ENCODE measurements around the gene C1QTNF8.

DNA sequence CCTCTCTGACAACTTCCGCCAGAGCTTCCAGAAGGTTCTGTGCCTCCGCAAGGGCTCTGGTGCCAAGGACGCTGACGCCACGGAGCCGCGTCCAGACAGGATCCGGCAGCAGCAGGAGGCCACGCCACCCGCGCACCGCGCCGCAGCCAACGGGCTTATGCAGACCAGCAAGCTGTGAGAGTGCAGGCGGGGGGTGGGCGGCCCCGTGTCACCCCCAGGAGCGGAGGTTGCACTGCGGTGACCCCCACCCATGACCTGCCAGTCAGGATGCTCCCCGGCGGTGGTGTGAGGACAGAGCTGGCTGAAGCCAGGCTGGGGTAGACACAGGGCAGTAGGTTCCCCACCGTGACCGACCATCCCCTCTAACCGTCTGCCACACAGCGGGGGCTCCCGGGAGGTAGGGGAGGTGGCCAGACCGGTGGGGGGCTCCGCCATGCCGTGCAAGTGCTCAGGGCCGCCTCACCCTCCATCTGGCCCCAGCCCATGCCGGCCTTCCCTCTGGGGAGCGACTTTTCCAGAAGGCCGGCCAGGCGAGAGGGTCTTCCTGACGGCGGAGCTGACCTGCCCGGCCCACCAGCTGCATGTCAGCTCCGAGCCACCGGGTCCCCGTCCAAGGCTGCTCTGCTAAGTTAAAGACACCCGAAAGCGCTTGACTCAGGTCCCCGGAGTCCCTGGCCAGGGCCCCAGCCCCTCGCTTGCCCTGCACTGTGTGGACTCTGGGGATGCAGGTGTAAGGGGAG, 16.1 kb downstream of the C1QTNF8 start:
- TF ChIP-seq, protein P1, sequence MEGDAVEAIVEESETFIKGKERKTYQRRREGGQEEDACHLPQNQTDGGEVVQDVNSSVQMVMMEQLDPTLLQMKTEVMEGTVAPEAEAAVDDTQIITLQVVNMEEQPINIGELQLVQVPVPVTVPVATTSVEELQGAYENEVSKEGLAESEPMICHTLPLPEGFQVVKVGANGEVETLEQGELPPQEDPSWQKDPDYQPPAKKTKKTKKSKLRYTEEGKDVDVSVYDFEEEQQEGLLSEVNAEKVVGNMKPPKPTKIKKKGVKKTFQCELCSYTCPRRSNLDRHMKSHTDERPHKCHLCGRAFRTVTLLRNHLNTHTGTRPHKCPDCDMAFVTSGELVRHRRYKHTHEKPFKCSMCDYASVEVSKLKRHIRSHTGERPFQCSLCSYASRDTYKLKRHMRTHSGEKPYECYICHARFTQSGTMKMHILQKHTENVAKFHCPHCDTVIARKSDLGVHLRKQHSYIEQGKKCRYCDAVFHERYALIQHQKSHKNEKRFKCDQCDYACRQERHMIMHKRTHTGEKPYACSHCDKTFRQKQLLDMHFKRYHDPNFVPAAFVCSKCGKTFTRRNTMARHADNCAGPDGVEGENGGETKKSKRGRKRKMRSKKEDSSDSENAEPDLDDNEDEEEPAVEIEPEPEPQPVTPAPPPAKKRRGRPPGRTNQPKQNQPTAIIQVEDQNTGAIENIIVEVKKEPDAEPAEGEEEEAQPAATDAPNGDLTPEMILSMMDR (IDR thresholded peaks at IDR 0.05; ENCODE audit: insufficient read depth, low read length), result no peak
- TF ChIP-seq, protein P2, sequence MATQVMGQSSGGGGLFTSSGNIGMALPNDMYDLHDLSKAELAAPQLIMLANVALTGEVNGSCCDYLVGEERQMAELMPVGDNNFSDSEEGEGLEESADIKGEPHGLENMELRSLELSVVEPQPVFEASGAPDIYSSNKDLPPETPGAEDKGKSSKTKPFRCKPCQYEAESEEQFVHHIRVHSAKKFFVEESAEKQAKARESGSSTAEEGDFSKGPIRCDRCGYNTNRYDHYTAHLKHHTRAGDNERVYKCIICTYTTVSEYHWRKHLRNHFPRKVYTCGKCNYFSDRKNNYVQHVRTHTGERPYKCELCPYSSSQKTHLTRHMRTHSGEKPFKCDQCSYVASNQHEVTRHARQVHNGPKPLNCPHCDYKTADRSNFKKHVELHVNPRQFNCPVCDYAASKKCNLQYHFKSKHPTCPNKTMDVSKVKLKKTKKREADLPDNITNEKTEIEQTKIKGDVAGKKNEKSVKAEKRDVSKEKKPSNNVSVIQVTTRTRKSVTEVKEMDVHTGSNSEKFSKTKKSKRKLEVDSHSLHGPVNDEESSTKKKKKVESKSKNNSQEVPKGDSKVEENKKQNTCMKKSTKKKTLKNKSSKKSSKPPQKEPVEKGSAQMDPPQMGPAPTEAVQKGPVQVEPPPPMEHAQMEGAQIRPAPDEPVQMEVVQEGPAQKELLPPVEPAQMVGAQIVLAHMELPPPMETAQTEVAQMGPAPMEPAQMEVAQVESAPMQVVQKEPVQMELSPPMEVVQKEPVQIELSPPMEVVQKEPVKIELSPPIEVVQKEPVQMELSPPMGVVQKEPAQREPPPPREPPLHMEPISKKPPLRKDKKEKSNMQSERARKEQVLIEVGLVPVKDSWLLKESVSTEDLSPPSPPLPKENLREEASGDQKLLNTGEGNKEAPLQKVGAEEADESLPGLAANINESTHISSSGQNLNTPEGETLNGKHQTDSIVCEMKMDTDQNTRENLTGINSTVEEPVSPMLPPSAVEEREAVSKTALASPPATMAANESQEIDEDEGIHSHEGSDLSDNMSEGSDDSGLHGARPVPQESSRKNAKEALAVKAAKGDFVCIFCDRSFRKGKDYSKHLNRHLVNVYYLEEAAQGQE (IDR thresholded peaks at IDR 0.05; ENCODE audit: insufficient replicate concordance, low read depth), result no peak
- no peak for TF ChIP-seq POLR2AphosphoS5 (IDR thresholded peaks at IDR 0.05; ENCODE audit: low read depth)
- no peak for TF ChIP-seq GABPA (IDR thresholded peaks at IDR 0.05; ENCODE audit: low read depth)
- TF ChIP-seq SPI1 (IDR thresholded peaks at IDR 0.05; ENCODE audit: borderline replicate concordance, low read depth), result no peak
